ENCODE results near the gene SLAMF1. TPM values are rescaled to one million over a fixed set of nuclear protein-coding genes. Genes with fewer than 3 reads are reported as not detected.

SLAMF1 gene
- total RNA-seq, 1 experiment from 2014 or later, result 2.2 TPM

DNA sequence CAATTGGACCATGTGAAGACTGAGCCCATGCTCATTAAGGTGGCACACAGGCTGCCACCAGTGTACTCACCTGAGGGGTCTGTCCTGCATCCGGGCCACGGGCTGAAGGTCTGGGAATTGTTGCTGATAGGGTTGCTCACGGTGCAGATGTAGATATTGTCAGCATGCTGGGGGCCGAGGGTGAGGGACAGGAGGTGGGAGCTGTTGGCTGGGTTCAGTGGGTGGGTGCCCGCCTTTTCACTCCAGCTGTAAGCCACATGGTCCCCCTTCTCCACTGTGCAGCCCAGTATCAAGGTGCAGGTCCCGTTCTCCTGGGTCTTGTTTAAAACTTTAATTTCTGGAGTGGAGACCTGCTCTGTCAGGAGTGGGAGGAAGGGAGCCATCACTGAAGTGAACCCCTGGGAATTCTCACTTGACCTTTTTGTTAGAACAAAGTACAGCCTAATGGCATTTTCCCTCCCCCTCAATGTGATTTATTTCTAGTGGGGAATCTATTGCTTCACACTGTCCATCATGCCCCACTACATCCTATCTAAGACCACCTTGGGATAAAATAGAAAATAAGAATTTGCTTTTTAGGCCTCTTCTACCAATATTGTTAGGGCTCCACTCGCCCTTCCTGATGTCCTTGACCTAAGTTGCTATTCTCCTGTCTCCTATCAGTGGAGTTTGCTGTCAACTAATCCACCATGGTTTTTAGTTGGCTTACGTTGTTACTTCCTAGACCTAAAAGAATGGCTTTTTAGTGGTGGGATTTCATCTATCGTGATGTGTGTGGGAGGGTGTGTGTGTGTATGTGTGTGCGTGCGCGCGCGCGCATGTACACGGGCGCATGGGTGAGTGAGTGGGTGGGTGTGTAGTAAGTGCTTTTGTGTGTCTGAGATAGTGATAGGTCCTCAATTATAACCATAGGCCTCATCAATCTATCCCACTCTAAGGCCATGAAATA is 12.0 kb downstream of the SLAMF1 start:
- ChIA-PET POLR2A (ENCODE audit: low non-redundant PET) (no interaction called here), CTCF (no interaction called here)

GRCh38 chr1:160633330-160633903 is 13.4 kb downstream of the SLAMF1 start:
- BruUV-seq (replicated peaks), result no TSS peak
- Histone ChIP-seq H3K27me3 (replicated peaks; ENCODE audit: insufficient read depth, low read depth, low read length, poor library complexity) (no peaks in the 10 kb centered on the region), H3K4me1 (ENCODE audit: insufficient read depth, low read length, poor library complexity, severe bottlenecking) (peaks cover 19% of the 10 kb centered on the region), H3K27ac (ENCODE audit: low read depth, low read length, poor library complexity, severe bottlenecking) (no peak overlapping the region), H3K9me3 (ENCODE audit: low read depth, low read length, poor library complexity, severe bottlenecking) (no peaks in the 10 kb centered on the region), H3K36me3 (ENCODE audit: insufficient read depth, low read length, poor library complexity, severe bottlenecking) (no peaks in the 10 kb centered on the region), H3K4me3 (ENCODE audit: low read depth, low read length, poor library complexity, severe bottlenecking) (no peak overlapping the region)
- intact Hi-C loops (cut with micrococcal nuclease; ENCODE audit: unreplicated experiment), result no loop called here
- ChIA-PET CTCF (no interaction called here), POLR2A (ENCODE audit: low non-redundant PET) (no interaction called here)
- DNase-seq (ENCODE audit: low spot score), result no peak
- TF ChIP-seq CTCF (conservative IDR thresholded peaks at IDR 0.05; ENCODE audit: low read depth, low read length) (no peak), EZH2 (IDR thresholded peaks at IDR 0.05; ENCODE audit: borderline replicate concordance, low read depth, low read length, poor library complexity, severe bottlenecking) (no peak)

More for the DNA sequence above, 12.0 kb downstream of the SLAMF1 start:
- Histone ChIP-seq H3K27ac (ENCODE audit: low read depth, low read length, poor library complexity, severe bottlenecking) (no peak overlapping the region), H3K36me3 (ENCODE audit: insufficient read depth, low read length, poor library complexity, severe bottlenecking) (no peaks in the 10 kb centered on the region), H3K27me3 (replicated peaks; ENCODE audit: insufficient read depth, low read depth, low read length, poor library complexity) (no peaks in the 10 kb centered on the region), H3K4me1 (ENCODE audit: insufficient read depth, low read length, poor library complexity, severe bottlenecking) (peaks cover 18% of the 10 kb centered on the region), H3K9me3 (ENCODE audit: low read depth, low read length, poor library complexity, severe bottlenecking) (no peaks in the 10 kb centered on the region), H3K4me3 (ENCODE audit: low read depth, low read length, poor library complexity, severe bottlenecking) (no peak overlapping the region)
- no TSS peak for BruUV-seq (replicated peaks)
- intact Hi-C loops (cut with micrococcal nuclease; ENCODE audit: unreplicated experiment), result no loop called here
- no peak for TF ChIP-seq CTCF (conservative IDR thresholded peaks at IDR 0.05; ENCODE audit: low read depth, low read length)
- no peak for TF ChIP-seq EZH2 (IDR thresholded peaks at IDR 0.05; ENCODE audit: borderline replicate concordance, low read depth, low read length, poor library complexity, severe bottlenecking)
- no peak for DNase-seq (ENCODE audit: low spot score)

GRCh38 chr1:160631983-160632625 is 14.7 kb downstream of the SLAMF1 start:
- no peak for DNase-seq (ENCODE audit: low spot score)
- Histone ChIP-seq H3K36me3 (ENCODE audit: insufficient read depth, low read length, poor library complexity, severe bottlenecking) (no peaks in the 10 kb centered on the region), H3K27ac (ENCODE audit: low read depth, low read length, poor library complexity, severe bottlenecking) (no peak overlapping the region), H3K4me1 (ENCODE audit: insufficient read depth, low read length, poor library complexity, severe bottlenecking) (peaks cover 19% of the 10 kb centered on the region), H3K27me3 (replicated peaks; ENCODE audit: insufficient read depth, low read depth, low read length, poor library complexity) (no peaks in the 10 kb centered on the region), H3K4me3 (ENCODE audit: low read depth, low read length, poor library complexity, severe bottlenecking) (no peak overlapping the region), H3K9me3 (ENCODE audit: low read depth, low read length, poor library complexity, severe bottlenecking) (no peaks in the 10 kb centered on the region)
- no TSS peak for BruUV-seq (replicated peaks)
- intact Hi-C loops (cut with micrococcal nuclease; ENCODE audit: unreplicated experiment), result no loop called here
- POLR2A ChIA-PET (ENCODE audit: low non-redundant PET), result no interaction called here
- TF ChIP-seq EZH2 (IDR thresholded peaks at IDR 0.05; ENCODE audit: borderline replicate concordance, low read depth, low read length, poor library complexity, severe bottlenecking) (no peak), CTCF (conservative IDR thresholded peaks at IDR 0.05; ENCODE audit: low read depth, low read length) (no peak)
- CTCF ChIA-PET, result no interaction called here

Data from A673 (cell line).